H1 (cell line): ENCODE measurements around the gene ANKS1B. TPM values are rescaled to one million over a fixed set of nuclear protein-coding genes. Genes with fewer than 3 reads are reported as not detected.

Experiments used
- CEBPB ChIP-seq: IDR thresholded peaks from 2 replicates; pipeline ENCODE4 v1.6.1; 2012; ENCODE audit warnings: low read depth, low read length
- CTBP2 ChIP-seq: IDR thresholded peaks from 2 replicates; pipeline ENCODE4 v1.7.0; 2011; ENCODE audit warnings: borderline replicate concordance, mild to moderate bottlenecking, moderate library complexity, mixed read lengths, low read length; ENCODE audit not compliant: insufficient read depth, insufficient read length
- TEAD4 ChIP-seq: IDR thresholded peaks from 2 replicates; pipeline ENCODE4 v1.6.1; 2012; ENCODE audit warnings: low read depth, low read length, inconsistent platforms, mixed read lengths
- polyA plus RNA-seq, 7 experiments: library from polyadenylated mRNA; depleted of rRNA in 3 of 7; stranded (reverse) in 5 of 7; unstranded in 2 of 7; fragments of >200 nt in 5 of 7; fragments of 200-250 nt in 2 of 7; gene quantifications; 1 replicate in 5 of 7; 2 replicates in 1 of 7; 4 replicates in 1 of 7; pipeline versions ENCODE4 v1.2.1 to v1.2.3, GENCODE V29; 2011 to 2013; ENCODE audit warnings: missing spikeins in 2 of 7, mixed read lengths in 2 of 7
- total RNA-seq: library from RNA; stranded (reverse); fragmentation: NEBNext Ultra II Directional; extraction: Animal tissue kit (Norgen Biotek cat#: 25700); gene quantifications from 2 replicates; pipeline ENCODE4 v1.2.1, GENCODE V29; 2021
- TF ChIP-seq, protein P1 (sequence below): IDR thresholded peaks from 2 replicates; pipeline ENCODE4 v1.6.1; 2011; ENCODE audit warnings: low read depth, mild to moderate bottlenecking, low read length; ENCODE audit not compliant: insufficient read depth

Gene ANKS1B
- total and polyA plus RNA-seq, 2 of the 8 experiments (the other 6 are each of a cell fraction or from before 2014, with no cell fraction given), result 2.7 to 6.1 TPM

DNA sequence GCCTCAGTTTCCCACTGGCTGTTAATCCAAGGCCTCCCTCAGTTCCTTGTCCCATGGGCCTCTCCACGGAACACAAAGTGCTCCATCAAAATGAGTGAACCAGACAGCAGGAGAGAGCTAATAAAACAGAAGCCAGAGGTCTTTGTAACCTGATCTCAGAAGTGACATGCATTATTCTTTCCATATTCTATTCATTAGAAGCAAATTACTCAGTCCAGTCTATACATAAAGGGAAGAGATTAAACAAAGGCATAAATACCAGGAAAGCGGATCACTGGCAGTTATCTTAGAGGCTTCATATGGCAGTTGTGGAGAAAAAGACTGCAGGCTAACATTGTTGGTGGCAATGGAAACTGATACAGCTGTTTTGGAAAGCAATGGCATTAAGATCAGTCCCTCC lies 507.8 kb downstream of the ANKS1B start (continued):
- TF ChIP-seq, protein P1, sequence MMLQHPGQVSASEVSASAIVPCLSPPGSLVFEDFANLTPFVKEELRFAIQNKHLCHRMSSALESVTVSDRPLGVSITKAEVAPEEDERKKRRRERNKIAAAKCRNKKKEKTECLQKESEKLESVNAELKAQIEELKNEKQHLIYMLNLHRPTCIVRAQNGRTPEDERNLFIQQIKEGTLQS, result no peak
- TF ChIP-seq CTBP2 (no peak), TEAD4 (no peak), CEBPB (no peak)
